GM18951 (cell line): ENCODE measurements around the gene COL9A3.

ENCODE experiments used
- POLR2A ChIP-seq: IDR thresholded peaks from 4 replicates; pipeline ENCODE4 v1.6.1; 2011; ENCODE audit warnings: mild to moderate bottlenecking; ENCODE audit not compliant: insufficient read length, insufficient read depth; ENCODE audit errors: extremely low read depth
- in situ Hi-C: fragments of 300-500 bp; cut with MboI; formaldehyde crosslinking; loops from one replicate; pipeline ENCODE4 v1.12.0; 2022; ENCODE audit warnings: low sequenced_read_pairs, mixed read lengths, inconsistent platforms; ENCODE audit not compliant: unreplicated experiment

The COL9A3 gene

DNA sequence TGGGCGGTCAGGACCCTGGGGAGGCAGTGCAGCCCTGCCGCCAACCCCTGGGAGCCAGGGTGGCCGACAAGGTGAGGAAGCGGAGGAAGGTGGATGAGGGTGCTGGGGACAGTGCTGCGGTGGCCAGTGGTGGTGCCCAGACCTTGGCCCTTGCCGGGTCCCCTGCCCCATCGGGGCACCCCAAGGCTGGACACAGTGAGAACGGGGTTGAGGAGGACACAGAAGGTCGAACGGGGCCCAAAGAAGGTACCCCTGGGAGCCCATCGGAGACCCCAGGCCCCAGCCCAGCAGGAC, 4.0 kb upstream of the COL9A3 start:
- in situ Hi-C loops, result no loop called here
- no peak for TF ChIP-seq POLR2A

DNA sequence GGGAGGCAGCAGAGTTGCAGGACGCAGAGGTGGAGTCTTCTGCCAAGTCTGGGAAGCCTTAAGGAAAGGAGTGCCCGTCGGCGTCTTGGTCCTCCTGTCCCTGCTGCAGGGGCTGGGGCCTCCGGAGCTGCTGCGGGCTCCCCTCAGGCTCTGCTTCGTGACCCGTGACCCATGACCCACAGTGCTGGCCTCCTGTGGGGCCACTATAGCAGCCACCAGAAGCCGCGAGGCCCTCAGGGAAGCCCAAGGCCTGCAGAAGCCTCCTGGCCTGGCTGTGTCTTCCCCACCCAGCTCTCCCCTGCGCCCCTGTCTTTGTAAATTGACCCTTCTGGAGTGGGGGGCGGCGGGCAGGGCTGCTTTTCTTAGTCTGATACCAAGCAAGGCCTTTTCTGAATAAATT, 3.3 kb upstream of the COL9A3 start:
- in situ Hi-C loops, result no loop called here
- TF ChIP-seq POLR2A, result no peak

DNA sequence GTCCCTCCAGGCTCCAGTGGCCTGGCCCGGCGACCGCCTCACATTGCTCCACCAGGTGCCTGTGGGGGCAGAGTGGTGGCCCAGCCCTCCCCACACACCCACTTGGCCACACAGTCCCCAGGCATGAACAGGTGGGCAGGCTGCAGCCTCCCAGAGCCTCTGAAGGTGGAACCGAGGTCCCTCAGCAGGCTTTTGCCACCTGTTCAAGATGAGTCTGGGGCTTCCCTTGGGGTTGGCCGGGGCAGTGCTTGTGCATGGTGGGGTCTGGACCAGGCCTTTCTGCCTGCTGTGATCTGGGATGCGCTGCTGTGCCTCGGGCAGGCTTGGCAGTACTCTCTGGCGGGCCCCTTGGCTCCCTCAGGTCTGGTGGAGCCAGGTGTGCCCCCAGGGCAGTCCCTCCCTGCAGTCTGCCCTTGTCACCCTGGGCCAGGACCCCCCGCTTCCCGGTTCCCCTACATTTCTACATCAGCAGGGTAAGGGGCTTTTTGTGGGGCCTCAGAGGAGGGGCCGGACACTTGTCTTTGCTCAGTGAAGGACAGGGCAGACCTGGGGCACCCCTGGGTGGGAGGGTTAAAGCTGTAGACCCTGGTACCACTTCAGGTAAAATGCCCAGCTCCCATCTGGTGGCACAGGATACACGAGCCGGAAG, 2.7 kb upstream of the COL9A3 start:
- no peak for TF ChIP-seq POLR2A
- in situ Hi-C loops, result no loop called here

DNA sequence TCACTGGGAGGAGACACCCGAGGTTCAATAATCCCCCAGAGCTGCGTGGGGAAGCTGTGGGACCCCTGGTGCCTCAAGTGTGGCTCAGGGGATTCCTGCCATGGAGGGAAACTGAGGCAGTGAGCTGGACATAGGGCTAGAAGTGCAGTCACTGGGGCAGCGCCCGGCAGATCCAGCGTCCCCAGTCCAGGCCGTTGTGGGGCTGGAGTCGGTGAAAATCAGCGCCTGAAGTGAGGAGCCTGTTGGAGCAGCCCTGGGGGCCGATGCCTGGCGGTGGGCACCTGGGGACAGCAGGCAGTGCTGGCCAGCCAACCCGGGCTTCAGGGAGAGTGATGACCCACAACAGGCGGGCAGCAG, 2.2 kb upstream of the COL9A3 start:
- no peak for TF ChIP-seq POLR2A
- in situ Hi-C loops, result no loop called here

DNA sequence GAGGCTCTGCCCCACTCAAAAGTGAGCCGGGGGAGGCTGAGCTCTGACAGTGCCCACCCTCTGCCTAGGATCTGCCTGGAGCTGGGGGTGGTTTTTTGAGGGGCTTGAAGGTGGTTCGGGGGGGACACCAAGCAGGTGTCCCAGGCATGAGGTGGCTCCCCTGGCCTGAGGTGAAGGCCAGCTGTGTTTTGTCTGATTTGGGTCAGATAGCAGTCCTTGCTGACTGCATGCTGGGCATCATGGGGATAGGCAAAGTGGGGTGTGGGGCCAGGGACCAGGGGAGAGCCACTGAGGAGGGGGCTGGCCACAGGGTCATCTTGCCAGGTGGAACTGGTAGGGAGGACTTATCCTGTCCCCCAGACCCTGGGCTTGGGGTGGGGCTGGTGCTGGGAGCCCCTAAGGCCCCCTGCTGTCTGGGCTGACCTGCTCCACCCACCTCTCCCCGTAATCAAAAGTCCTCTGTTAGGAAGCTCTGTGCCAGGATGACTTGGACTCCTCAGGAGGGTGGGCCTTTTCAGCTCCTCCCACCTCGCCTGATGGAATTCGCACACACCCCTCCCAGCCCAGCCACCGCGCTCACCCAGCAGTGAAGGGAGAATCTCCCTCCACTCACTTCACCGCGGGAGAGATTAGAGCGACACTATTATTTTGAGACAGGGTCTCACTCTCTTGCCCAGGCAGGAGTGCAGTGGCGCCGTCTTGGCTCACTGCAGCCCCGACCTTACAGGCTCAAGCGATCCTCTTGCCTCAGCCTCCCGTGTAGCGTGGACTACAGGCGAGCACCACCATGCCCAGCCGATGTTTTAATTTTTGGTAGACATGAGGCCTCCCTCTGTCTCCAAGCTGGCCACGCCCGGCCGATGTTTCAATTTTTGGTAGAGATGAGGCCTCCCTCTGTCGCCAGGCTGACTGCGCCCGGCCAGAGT, 1.5 kb upstream of the COL9A3 start:
- no peak for TF ChIP-seq POLR2A
- in situ Hi-C loops, result no loop called here

DNA sequence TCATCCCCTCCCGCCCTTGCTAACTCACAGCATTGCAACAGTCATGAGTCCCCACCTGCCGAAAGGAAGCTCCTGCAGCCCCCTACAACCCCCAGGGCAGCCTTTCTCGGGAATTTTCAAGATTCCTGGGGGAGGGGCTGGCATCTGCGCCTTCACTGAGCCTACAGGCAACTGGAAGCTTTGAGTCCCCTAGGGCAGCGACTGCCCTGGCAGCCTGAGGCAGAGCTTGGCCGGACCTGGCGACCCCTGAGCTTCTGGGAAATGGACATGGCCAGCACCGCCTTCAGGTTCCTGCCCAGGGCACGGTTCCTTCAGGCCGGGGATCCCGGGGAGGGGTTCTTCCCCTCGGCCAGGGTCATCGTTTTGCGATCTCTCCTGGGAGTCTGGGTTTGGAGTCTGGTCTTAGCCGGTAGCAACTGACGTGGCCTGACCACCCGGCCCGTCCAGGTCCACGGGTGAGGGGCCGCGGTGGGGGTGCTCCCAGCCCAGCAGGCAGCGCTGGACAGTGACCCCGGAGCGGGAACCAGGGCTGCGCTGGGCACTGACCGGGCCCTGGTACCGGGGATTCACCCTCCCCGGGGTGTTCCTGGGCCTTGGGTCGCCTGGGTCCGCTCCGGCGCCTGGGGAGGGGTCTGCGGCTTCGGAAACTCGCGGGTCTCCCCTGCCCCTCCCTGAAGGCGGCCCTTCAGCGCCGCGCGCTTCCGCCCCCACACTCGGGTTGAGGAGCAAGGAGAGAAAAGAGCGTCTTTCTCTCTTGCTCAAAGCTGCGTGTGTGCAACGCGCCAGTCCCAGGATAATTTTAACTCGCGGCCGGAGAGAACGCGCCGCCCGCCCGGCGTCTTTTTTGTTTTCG, 593 bp upstream of the COL9A3 start:
- no peak for TF ChIP-seq POLR2A
- in situ Hi-C loops, result no loop called here

DNA sequence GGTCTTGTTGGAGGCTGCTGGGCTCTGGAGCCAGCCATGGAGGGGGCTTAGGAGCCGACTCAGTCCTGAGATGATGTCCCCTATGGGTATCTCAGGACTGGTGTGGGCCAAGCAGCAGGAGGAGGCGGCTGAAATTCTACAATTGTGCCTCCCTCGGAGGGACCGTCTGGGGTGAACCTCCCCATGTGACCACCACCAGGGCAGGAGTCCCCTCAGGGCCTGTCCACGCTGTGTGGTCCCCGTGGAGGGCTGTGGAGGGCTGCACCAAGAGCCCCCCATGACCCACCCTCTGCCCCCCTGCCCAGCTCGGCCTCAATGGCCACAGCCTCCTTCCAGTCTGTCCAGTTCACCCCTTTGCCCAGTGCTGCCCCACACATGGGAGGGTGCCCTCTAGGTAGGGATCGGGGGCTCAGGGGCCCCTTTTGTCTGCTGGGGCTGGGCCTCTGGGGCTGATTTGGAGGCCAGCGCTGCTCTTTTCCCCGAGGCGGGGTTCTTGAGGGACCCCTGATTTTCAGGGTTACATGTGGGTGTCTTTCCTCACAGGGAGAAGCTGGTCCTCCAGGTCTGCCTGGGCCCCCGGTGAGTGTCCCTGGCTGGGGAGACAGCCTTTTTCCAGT, 1.2 kb downstream of the COL9A3 start:
- TF ChIP-seq POLR2A, result no peak
- in situ Hi-C loops, result no loop called here

DNA sequence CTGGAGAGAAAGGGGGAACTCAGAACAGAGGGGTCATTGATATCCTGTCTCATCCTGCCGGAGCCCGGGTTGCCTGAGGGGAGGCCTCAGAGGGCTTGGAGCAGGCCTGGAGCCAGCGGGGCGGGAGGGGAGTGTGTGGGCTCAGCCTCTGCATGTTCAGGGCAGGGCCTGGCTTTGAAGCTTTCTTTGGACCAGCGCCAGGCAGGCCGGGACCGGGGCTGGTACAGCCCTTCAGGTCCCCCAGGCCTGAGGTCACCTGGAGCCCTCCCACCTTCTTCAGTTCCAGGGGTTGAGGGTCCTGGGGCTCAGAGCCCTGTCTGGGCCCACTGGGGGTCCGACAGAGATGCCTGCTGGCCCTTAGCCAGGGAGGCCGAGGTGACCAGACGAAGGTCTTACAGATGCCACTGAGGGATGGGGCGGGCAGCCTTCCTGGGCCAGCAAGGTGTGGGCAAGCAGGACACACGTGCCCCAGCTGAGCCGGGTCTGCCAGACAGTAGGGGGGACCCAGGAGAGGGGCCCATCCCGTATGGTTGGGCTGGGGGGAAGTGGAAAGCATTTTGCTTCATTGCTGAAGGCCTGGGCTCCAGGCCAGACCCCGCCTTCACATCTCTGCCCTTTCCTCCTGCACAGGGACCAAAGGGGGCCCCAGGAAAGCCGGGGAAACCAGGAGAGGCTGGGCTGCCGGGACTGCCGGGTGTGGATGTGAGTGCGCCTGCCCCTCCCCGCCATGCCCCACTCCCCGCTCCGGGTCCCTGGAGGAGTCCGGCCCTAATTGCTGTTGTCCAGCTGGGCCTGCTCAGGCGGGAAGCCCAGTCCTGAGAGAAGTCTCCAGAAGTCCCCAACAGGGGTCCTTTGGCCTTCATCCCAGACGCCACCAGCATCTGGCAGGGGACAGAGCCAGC, 2.0 kb downstream of the COL9A3 start:
- in situ Hi-C loops, result no loop called here
- TF ChIP-seq POLR2A, result no peak

DNA sequence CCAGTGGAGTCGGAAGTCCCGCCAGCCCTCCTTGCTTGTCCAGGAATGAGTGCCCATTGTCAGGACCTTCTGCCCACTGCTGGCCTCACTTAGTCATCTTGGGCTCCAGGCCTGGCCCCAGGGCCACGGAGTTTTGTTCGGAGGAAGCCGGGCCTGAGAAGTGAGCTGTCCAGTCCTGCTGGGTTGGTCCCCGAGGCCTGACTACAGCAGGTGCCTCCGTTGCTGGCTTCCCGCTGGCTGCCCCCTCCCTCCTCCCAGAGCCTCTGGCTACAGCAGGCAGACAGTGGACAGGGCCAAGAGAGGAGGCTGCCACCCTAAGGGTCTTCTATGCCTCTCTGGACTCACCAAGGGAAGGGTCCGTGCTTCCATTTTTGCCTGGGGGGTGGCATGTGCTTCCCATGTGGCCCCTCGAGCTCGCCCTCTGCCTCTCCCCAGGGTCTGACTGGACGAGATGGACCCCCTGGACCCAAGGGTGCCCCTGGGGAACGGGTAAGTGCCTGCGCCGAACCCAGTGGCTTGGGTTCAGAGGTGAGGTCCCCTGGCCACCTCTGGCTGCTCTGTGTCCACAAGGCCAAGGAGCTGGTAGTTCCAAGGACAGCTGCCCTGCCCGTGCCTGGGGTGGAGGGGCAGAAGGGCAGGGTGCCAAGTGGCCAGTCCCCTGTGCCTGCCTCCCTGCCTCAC, 2.8 kb downstream of the COL9A3 start:
- no peak for TF ChIP-seq POLR2A
- in situ Hi-C loops, result no loop called here

DNA sequence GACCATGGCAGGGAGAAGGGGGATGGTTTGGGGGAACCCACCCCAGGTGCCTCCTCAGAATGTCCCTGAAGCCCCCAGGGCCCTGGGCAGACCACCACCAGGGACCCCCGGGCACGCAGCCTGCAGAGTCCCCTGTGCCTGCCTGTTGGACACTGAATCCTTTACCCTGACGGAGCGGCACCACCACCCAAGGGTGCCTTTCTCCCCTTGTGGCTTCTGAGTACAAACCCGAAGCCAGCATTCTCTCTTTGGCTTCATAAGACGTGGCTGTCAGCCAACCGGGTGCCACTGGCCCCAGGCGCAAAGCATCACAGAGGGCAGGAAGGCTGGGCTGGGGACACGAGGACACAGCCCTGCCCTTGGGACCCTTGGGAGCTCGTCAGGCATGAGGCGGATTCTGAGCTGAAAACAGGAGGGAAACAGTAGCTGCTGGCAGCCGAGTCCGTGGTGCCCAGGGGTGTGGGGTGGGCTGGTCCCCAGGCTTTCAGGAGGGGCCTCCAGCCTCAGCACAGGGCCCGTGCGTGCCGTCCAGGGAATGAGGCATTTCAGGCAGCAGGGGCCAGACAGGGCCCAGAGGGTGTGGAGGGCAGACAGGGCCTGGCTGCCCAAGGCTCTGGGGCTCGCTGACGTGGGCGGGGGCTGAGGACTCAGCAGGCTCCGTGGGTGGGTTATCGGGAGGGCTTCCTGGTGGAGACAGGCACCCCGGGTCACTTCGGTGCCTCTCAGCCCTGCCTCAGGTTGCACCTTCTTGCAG, 3.5 kb downstream of the COL9A3 start:
- in situ Hi-C loops, result no loop called here
- no peak for TF ChIP-seq POLR2A
